HepG2 (cell line): ENCODE data around the gene C19orf33. TPM values are rescaled to one million over a fixed set of nuclear protein-coding genes. Genes with fewer than 3 reads are reported as not detected.

ENCODE experiments used
- ARID2 ChIP-seq: sonication (generic); formaldehyde crosslinking; IDR thresholded peaks from 2 replicates; pipeline ENCODE4 v1.8.1; 2022; ENCODE audit warnings: mild to moderate bottlenecking, missing genetic modification reagents, borderline replicate concordance
- EP300 ChIP-seq, 3 experiments: sonication (generic) in 1 of 3; formaldehyde crosslinking in 1 of 3; IDR thresholded peaks; 2 replicates each; pipeline versions ENCODE4 v1.5.1 to v1.6.1; 2011 to 2020; ENCODE audit warnings: low read depth in 2 of 3, low read length in 2 of 3, borderline replicate concordance in 1 of 3, improper control_type of control experiment in 1 of 3, mild to moderate bottlenecking in 1 of 3, missing genetic modification reagents in 1 of 3, moderate library complexity in 1 of 3
- FOXP1 ChIP-seq, 2 experiments: fragments of 450-650 bp in 1 of 2; IDR thresholded peaks; 2 replicates each; pipeline ENCODE4 v1.6.1; 2017 to 2018; ENCODE audit warnings: antibody characterized with exemption in 1 of 2
- GPBP1L1 ChIP-seq: sonication (generic); formaldehyde crosslinking; IDR thresholded peaks from 2 replicates; pipeline ENCODE4 v1.5.0; 2020; ENCODE audit warnings: mild to moderate bottlenecking, missing genetic modification reagents
- IKZF4 ChIP-seq: sonication (generic); formaldehyde crosslinking; IDR thresholded peaks from 2 replicates; pipeline ENCODE4 v1.5.1; 2020; ENCODE audit warnings: borderline replicate concordance, mild to moderate bottlenecking, low read depth, missing genetic modification reagents; ENCODE audit errors: not compliant biosample characterization
- PHF5A ChIP-seq: IDR thresholded peaks from one replicate; pipeline ENCODE4 v1.6.1; 2018; ENCODE audit warnings: low read depth, missing genetic modification reagents; ENCODE audit not compliant: unreplicated experiment
- PRDM15 ChIP-seq: sonication (generic); formaldehyde crosslinking; IDR thresholded peaks from 2 replicates; pipeline ENCODE4 v1.4.0; 2020; ENCODE audit warnings: missing genetic modification reagents
- REPIN1 ChIP-seq: sonication (generic); formaldehyde crosslinking; IDR thresholded peaks from 2 replicates; pipeline ENCODE4 v1.8.0; 2022; ENCODE audit warnings: missing genetic modification reagents, low read depth, mild to moderate bottlenecking, borderline replicate concordance
- SMYD3 ChIP-seq: sonication (generic); formaldehyde crosslinking; IDR thresholded peaks from 2 replicates; pipeline ENCODE4 v1.8.1; 2023; ENCODE audit warnings: mild to moderate bottlenecking, missing genetic modification reagents
- TBL1XR1 ChIP-seq: fragments of 150-350 bp; IDR thresholded peaks from 2 replicates; pipeline ENCODE4 v1.6.1; 2014; ENCODE audit warnings: borderline replicate concordance, low read length; ENCODE audit not compliant: partially characterized antibody
- TRIM24 ChIP-seq: sonication (generic); formaldehyde crosslinking; IDR thresholded peaks from 2 replicates; pipeline ENCODE4 v1.8.0; 2022; ENCODE audit warnings: mild to moderate bottlenecking, missing genetic modification reagents
- YEATS2 ChIP-seq: sonication (generic); formaldehyde crosslinking; IDR thresholded peaks from 2 replicates; pipeline ENCODE4 v1.4.0; 2020; ENCODE audit warnings: missing genetic modification reagents, borderline replicate concordance
- ZBTB10 ChIP-seq: sonication (generic); formaldehyde crosslinking; IDR thresholded peaks from 2 replicates; pipeline ENCODE4 v1.4.0; 2020; ENCODE audit warnings: missing genetic modification reagents, borderline replicate concordance
- ZNF101 ChIP-seq: sonication (generic); formaldehyde crosslinking; IDR thresholded peaks from 2 replicates; pipeline ENCODE4 v1.4.0; 2020; ENCODE audit warnings: mild to moderate bottlenecking, low read depth, missing genetic modification reagents, borderline replicate concordance
- ZNF530 ChIP-seq: sonication (generic); formaldehyde crosslinking; IDR thresholded peaks from 2 replicates; pipeline ENCODE4 v1.5.0; 2020; ENCODE audit warnings: low read depth, mild to moderate bottlenecking, missing genetic modification reagents
- ZNF883 ChIP-seq: sonication (generic); formaldehyde crosslinking; IDR thresholded peaks from 2 replicates; pipeline ENCODE4 v1.5.1; 2020; ENCODE audit warnings: mild to moderate bottlenecking, missing genetic modification reagents; ENCODE audit errors: not compliant biosample characterization
- polyA plus RNA-seq, 8 experiments: library from polyadenylated mRNA; depleted of rRNA in 3 of 8; stranded (reverse) in 7 of 8; unstranded in 1 of 8; fragments of >200 nt; fragmentation: Illumina TruSeq in 4 of 8; extraction: Trizol in 4 of 8; gene quantifications; 2 replicates each; pipeline versions ENCODE4 v1.2.1 to v1.2.3, GENCODE V29; 2011 to 2016; ENCODE audit warnings: low read depth in 4 of 8, missing spikeins in 1 of 8, mixed read lengths in 1 of 8; ENCODE audit not compliant: insufficient read depth in 1 of 8
- total RNA-seq, 5 experiments: library from RNA; depleted of rRNA; stranded (reverse); fragments of >200 nt; fragmentation: Illumina TruSeq; extraction: Trizol; gene quantifications; 2 replicates each; pipeline ENCODE4 v1.2.3, GENCODE V29; 2016; ENCODE audit warnings: low read depth in 1 of 5
- TF ChIP-seq, protein P1 (sequence below): sonication (generic); formaldehyde crosslinking; IDR thresholded peaks from 2 replicates; pipeline ENCODE4 v1.4.0; 2020; ENCODE audit warnings: missing genetic modification reagents

C19orf33 gene
- total and polyA plus RNA-seq, 2 of the 13 experiments (the other 11 are each of a cell fraction or from before 2014, with no cell fraction given): 2.5 to 3.3 TPM

DNA sequence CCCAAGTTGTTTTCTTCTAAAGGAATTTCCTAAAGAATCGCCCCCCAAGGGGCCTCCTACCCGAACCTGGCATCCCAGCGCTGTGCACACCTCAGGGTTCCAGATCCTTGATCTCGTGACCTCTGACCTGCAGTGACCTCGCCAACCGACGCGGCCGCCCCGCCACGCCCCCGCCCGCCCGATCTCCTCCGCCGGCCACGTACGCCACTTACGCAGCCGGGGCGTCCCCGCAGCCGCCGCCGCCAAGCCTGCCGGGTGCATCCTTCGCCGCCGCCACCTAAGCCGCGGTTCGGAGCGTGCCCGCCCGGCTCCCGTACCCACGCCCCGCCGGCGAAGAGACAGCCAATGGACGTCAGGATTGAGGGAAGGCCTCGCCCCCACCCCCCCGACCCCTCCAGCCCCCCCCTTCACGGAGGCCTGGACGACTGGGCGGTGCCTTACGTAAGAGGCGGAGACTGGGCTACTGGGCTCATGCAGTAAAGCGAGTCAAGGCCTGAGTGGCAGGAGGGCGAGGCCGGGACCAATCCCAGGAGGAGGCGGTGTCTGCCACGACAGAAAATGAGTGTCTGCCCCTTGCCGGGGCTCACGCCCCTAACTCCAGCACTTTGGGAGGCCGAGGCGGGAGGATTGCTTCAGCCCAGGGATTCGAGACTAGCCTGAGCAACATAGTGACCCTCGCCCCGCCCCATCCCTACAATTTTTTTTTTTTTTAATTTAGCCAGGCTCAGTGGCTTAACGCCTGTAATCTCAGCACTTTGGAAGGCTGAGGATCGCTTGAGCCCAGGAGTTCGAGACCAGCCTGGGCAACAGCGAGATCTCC, 11.8 kb downstream of the C19orf33 start, which contains the start of gene YIF1B (continued):
- TF ChIP-seq ZNF883: no peak
- TF ChIP-seq, protein P1, sequence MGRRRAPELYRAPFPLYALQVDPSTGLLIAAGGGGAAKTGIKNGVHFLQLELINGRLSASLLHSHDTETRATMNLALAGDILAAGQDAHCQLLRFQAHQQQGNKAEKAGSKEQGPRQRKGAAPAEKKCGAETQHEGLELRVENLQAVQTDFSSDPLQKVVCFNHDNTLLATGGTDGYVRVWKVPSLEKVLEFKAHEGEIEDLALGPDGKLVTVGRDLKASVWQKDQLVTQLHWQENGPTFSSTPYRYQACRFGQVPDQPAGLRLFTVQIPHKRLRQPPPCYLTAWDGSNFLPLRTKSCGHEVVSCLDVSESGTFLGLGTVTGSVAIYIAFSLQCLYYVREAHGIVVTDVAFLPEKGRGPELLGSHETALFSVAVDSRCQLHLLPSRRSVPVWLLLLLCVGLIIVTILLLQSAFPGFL (CRISPR knock-in tag): no peak
- TF ChIP-seq REPIN1: no peak
- peak; percentile 56; the same call in 1 of the 2 replicates for TF ChIP-seq YEATS2
- TF ChIP-seq SMYD3 (CRISPR knock-in tag): no peak
- TF ChIP-seq GPBP1L1 (CRISPR knock-in tag): no peak
- TF ChIP-seq PRDM15: no peak
- TF ChIP-seq ZNF101 (CRISPR knock-in tag): no peak
- no peak for TF ChIP-seq ARID2
- TF ChIP-seq EP300 (IDR thresholded peaks at IDR 0.05; ENCODE audit: low read depth in 2 of 2, low read length in 2 of 2): peak in 1 of 2 experiments; percentile 11; a peak in 1 of 4 replicates
- TF ChIP-seq EP300 (CRISPR knock-in tag; IDR thresholded peaks at IDR 0.05; ENCODE audit: borderline replicate concordance): no peak
- TF ChIP-seq ZBTB10 (CRISPR knock-in tag): no peak
- TF ChIP-seq FOXP1 (IDR thresholded peaks at IDR 0.05): no peak
- TF ChIP-seq FOXP1 (CRISPR knock-in tag; IDR thresholded peaks at IDR 0.05): no peak
- no peak for TF ChIP-seq PHF5A
- TF ChIP-seq TRIM24 (CRISPR knock-in tag): no peak
- no peak for TF ChIP-seq TBL1XR1
- no peak for TF ChIP-seq IKZF4 (CRISPR knock-in tag)
- TF ChIP-seq ZNF530: no peak
